ENCODE measurements around the gene RBBP8NL. TPM values are rescaled to one million over a fixed set of nuclear protein-coding genes. Genes with fewer than 3 reads are reported as not detected.

Gene RBBP8NL
- total and polyA plus RNA-seq, 12 donors = not detected

GRCh38 chr20:62411479-62412193 is 15.7 kb downstream of the RBBP8NL start:
- WGBS, 4 donors = 67 to 75% (median 71%) methylated on average over 8 to 24 of the region's 24 CpGs
- H3K9me3 ChIP-seq (replicated peaks in 1 of 3) = no peaks in the 10 kb centered on the region
- intact Hi-C loops (cut with DNase I) = loop anchor here in 1 of 2 donors (5.0 kb wide), 1 partner anchor 81 kb away; no protein-coding TSS in a partner anchor
- H3K36me3 ChIP-seq (replicated peaks in 1 of 2) = no peaks in the 10 kb centered on the region
- H3K27ac ChIP-seq = no peak overlapping the region
- H3K27me3 ChIP-seq = no peaks in the 10 kb centered on the region
- TF ChIP-seq CTCF (IDR thresholded peaks at IDR 0.05) (no peak), POLR2A (IDR thresholded peaks at IDR 0.05) (no peak)
- no peak for DNase-seq
- peaks cover 16 to 18% of the 10 kb centered on the region in 2 donors for H3K4me1 ChIP-seq (replicated peaks in 1 of 2)
- H3K4me3 ChIP-seq = no peak overlapping the region

- DNase-seq = no peak
- Histone ChIP-seq H3K4me3 (no peak overlapping the region), H3K27me3 (no peaks in the 10 kb centered on the region), H3K4me1 (replicated peaks in 1 of 2) (peaks cover 24 to 25% of the 10 kb centered on the region in 2 donors), H3K36me3 (replicated peaks in 1 of 2) (no peaks in the 10 kb centered on the region), H3K9me3 (replicated peaks in 1 of 3) (no peaks in the 10 kb centered on the region), H3K27ac (no peak overlapping the region)
- TF ChIP-seq POLR2A (IDR thresholded peaks at IDR 0.05) (no peak), CTCF (IDR thresholded peaks at IDR 0.05) (no peak)
- intact Hi-C loops (cut with DNase I) = loop anchor here in 1 of 2 donors (5.0 kb wide), 1 partner anchor 81 kb away; no protein-coding TSS in a partner anchor
- 71 to 100% (median 90%) methylated on average over 2 to 19 of the region's 19 CpGs for WGBS, 4 donors
Observed at GRCh38 chr20:62410746-62411478, 16.4 kb downstream of the RBBP8NL start.

- TF ChIP-seq CTCF (IDR thresholded peaks at IDR 0.05) = peak in 5 of 6 experiments; percentile 21 to 41 (median 39)
- TF ChIP-seq POLR2A (IDR thresholded peaks at IDR 0.05) = no peak
- H3K36me3 ChIP-seq (replicated peaks in 1 of 2) = no peaks in the 10 kb centered on the region
- H3K27ac ChIP-seq = no peak overlapping the region
- no peaks in the 10 kb centered on the region for H3K27me3 ChIP-seq
- H3K9me3 ChIP-seq (replicated peaks in 1 of 3) = no peaks in the 10 kb centered on the region
- intact Hi-C loops (cut with DNase I) = loop anchor here in 1 of 2 donors (5.0 kb wide), 1 partner anchor 82 kb away; no protein-coding TSS in a partner anchor
- DNase-seq = peak; percentile 87 to 94 (median 92)
- no peak overlapping the region for H3K4me3 ChIP-seq
- peaks cover 26 to 31% of the 10 kb centered on the region in 2 donors for H3K4me1 ChIP-seq (replicated peaks in 1 of 2)
- WGBS, 4 donors = 13 to 14% (median 14%) methylated on average over 8 to 30 of the region's 30 CpGs; no CpG with 5 or more reads in 1 of the 4 donors
Observed at GRCh38 chr20:62409931-62410745, 17.2 kb downstream of the RBBP8NL start.

All from adrenal gland (tissue), 12 donors.